Islet of Langerhans (tissue), 1 donor: Measurements from ENCODE around the gene PMEPA1.

Experiments
- FAIRE-seq: peaks from one replicate; lab custom pipeline; 2011; peaks lifted over from hg19 to GRCh38; lab: Jason Lieb, UNC

The PMEPA1 gene

DNA sequence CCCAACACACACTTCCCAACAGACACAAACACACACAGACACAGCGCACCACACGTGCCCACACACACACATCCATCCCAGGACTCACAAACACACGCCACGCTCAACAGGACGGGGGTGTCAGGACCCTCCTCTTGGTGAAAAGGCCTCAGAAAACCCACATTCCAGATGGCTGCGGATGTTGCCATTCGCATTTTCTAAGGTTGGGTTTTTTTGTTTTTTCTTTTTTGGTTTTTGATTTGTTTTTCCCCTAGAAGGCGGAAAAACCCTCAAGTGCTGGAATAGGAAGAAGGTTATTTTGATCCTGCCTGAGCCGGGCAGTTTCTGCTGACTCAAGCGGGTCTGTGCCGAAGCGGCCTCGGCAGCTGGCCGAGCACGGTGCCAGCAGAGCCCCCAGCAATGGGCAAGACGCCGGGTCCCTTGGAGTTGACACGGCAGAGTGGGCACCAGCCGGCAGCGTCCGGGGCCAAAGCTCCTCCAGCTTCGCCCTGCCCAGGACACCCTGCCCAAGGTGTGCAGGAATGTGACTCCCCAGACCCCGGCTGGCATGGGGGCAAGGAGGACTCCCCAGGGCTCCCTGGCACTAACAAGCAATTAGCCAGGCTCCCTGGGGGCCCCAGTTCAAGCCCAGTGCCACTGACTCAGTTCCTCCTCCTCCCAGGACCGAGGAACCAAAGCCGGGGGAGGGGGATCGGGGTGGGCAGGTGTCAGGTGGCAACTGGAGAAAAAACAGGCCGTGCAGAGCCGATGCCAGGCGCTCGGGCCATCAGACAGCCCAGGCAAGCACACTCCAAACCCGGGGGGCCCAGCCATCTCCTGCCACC lies 48.7 kb downstream of the PMEPA1 start:
- FAIRE-seq = no peak

DNA sequence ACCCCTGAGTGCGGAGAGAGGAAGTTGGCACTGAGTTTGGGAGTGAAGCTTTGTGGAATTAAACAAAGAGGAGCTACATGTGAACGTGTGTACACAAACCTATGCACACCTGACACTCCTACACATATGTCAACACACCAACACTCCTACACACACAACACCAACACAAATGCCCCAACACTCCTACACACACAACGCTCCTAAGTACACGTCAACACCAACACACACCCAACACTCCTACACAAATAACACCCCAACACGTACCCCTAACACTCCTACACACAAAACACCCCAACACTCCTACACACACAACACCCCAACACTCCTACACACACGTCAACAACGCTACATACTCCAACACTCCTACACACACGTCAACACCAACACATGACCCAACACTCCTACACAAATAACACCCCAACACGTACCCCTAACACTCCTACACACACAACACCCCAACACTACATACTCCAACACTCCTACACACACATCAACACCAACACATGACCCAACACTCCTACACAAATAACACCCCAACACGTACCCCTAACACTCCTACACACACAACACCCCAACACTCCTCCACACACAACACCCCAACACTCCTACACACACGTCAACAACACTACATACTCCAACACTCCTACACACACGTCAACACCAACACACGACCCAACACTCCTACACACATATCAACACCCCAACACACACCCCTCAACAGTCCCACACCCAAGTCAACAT lies 49.5 kb downstream of the PMEPA1 start:
- FAIRE-seq = no peak

DNA sequence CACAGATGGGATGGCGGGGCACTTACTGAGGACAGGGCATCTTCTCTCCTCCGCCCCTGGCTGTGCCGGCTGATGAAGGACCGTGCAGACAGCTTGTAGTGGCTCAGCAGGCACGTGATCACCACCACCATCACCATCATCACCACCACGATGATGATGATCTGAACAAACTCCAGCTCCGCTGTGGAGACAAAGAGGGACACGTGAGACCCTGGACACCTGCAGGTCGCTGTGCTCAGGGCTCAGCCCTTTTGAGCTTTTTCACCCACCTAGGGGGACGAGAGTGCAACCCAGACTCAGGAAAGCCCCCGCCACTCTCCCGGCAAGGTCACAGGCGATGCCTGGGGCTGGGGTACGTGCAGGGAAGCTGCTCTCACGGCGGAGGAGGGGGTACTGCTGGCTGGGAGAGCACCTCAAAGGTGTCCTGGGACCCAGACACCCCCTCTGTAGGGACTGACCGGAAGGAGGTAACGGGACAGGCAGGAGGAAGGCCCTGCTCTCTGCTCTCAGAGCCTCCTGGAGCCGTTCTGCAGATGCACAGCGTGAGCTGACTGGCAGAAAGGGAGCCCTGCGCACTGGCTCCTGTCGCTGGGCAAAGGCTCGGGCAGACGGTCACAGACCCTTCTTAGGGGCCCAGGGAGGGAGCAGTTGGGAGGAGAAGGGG lies 50.2 kb downstream of the PMEPA1 start:
- FAIRE-seq = no peak

DNA sequence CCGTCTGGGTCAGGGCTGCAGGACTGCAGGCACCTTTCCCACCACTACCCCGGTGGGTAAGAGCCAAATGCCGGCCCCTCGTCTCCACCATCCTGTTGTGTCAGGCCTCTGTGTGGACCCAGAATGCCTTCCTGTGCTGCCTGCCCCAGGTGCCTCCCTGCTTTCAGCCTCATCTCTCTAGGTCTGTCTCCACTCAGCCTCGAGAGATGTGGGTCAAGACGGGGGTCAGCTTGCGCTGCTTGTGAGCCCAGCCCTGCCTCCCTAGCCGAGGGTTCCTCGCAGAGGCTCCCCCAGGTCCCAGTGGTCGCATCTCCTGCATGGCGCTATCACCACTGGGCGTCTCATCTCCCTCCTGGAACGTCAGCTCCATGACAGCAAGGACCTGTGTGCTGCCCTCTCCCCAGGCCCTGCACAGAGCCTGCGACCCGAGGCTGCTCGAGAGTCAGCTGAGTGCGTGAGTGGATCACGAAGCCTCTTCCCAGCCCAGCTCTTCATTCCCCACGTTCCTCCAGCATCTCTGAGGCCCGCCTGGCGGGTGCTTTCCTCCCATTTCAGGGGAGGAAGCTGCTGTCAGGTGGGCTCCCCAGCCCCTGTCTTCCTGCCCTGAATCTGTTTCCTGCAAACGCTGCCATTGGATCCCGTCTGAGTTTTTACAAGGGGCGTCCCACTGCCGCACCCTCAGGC lies 50.8 kb downstream of the PMEPA1 start:
- no peak for FAIRE-seq

DNA sequence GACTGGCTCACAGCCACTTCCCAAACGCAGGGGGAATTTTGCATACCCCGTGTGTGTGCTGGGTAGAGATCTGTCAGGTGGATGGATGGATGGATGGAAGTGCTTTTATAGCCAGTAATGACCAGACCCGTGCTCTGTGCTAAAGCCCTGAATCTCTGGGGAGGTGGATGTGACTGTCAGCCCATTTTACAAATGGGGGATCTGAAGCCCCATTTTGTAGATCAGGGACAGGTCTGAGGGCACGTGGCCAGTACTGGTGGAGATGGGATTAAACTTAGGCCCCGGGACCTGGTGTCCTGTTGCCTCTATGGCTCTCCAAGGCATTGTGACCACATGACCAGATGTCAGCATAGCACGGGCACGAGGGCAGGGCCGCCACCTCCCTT lies 51.4 kb downstream of the PMEPA1 start:
- no peak for FAIRE-seq

DNA sequence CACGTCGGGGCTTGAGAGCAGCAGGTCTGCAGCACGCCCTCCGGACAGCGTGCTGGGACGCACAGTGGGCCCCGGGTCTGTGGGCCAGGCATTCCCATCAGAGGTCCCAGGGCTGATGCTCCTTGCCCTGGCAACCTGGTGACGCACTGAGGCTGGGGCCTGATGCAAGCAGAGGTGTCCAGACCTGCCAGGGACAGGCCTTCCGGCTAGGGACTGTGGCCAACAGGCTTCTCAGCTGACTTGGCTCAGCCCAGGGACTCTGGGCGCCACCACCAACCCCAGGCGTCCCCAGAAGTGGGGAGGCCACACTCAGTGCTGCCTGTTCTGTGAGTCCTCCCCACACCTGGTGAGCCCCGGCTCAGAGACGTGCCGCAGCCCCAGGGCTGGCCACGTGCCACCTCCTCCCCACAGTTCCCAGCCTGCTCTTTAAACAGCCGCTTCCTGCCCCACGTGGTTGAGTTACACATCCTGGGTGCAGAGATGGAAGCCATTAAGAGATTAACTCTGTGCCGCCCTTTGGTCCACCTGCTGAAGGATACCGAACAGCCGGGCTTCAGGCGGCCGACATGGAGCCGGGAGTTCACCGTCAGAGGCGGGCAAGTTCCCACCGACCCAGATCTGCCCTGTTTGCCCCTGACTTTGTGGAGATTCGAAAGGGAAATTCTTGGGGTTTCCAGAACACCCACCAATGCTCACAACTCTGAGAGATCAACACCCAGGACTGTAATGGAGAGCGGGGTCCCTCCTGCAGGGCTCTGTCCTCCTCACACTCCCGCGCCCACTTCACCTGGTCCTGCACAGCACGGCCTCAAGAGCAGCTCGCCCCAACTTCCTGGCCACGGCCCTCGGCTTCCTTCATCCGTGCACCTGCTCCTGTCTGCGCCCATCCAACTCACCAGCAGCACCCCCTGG lies 52.0 kb downstream of the PMEPA1 start:
- no peak for FAIRE-seq

DNA sequence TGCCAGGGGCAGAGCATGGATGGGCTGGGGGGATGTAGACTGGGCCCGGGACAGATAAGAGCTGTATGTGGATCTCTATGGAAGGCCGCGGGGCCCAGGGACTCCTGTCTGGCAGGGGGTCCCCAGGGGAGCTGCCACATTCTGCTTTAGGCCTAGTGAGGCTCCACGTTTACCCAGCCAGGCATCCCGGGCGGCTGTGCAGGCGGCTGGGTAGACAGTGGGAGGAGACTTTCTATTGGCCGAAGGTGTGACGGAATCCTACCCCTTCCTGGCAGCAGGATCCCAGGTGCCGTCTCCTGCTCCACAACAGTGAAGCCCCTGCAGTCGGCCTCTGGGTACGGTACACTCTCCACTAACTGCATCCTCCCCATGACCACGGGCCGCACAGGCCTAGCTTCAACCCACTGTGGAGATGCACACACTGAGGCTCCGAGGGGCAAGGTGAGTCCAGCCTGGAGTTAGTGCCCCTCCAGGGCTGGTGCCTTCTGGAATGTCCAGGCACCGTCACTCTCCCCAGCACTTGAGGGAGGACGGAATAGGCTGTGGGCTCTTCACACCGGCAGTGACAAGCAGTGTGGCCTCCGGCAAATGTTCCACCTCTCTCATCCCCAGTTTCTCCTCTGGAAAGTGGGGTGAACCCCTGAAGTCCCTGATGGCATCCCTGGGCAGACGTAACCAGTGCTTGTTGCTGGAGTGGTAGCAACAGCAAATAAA lies 52.8 kb downstream of the PMEPA1 start:
- FAIRE-seq = no peak

DNA sequence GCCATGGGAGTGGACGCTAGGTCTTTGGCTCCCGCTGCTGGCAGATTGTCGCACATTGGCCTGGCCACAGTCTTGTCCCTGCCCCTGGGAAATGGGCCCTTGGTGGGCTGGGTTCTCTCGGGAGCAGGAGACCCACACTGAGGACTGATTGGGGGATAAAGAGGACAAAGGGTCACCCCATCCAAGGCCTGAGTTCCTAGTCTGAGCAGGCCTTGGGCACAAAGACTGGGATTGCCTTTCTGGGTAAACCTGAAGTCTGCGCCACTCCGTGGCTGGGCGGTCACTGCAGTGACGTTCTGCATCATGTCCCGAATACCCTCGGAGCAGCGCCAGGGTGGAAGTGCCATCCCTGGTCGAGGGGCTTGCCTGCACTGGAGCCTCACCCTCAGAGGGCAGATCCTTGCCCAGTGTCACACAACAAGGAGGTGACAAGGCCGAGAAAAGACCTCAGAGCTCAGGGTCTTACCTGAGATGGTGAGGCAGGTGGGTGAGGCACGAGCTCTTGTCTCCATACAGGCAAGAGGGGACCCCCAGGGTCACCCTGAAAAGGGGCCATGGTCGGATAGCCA lies 53.5 kb downstream of the PMEPA1 start:
- FAIRE-seq = no peak

DNA sequence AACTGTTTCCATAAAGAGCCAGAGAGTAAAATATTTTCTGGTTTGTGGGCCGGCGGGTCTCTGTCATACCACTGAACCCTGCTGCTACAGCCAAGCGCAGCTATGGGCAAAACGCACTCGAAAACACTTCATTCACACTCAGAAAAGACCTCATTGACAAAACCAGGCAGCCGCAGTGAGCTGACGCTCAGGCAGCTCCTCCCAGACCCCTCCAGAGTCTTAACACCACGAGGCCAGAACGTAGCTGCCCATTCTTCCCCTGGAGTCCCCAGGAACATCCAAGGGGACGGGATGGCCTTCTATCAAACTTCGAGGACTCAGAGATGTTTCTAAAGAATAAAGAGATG lies 54.0 kb downstream of the PMEPA1 start:
- FAIRE-seq = no peak

DNA sequence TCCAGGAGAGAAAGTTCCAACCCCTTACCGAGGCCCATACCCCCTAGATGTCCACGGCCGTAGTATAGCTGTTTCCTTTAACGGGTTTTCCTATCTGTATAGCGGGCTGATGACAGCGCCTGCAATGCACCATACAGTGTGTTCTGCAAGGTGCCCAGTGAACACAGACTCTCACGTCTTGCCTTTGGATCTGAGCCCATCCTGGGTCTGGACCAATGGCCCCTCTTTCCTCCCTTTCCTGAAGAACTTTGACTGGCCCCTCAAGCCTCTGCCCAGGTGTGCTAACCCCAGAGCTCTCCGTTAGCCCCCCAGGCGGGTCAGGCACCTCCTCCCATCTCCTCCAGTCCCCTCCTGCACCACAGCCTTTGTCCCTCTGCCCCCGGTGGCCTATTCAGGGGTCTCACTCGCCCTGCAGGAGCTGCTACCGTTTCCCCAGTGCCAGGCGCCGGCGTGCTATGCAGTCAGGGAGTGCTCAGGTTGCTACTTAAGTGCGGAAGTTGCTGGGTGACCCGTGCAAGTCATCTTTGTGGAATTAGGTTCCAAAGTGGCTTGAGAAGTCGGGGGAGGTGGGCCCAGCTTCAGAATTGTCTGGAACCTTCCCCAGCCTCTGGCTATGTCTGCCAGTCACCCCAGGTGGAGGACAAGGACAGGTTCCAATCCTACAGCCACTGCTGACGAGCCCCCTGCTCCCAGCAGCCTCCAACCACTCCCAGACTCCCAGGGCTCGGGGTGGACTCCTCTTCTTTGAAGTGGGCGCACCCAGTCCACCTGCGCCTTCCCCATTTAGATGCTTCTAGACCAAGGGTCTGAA lies 54.6 kb downstream of the PMEPA1 start:
- FAIRE-seq = no peak

DNA sequence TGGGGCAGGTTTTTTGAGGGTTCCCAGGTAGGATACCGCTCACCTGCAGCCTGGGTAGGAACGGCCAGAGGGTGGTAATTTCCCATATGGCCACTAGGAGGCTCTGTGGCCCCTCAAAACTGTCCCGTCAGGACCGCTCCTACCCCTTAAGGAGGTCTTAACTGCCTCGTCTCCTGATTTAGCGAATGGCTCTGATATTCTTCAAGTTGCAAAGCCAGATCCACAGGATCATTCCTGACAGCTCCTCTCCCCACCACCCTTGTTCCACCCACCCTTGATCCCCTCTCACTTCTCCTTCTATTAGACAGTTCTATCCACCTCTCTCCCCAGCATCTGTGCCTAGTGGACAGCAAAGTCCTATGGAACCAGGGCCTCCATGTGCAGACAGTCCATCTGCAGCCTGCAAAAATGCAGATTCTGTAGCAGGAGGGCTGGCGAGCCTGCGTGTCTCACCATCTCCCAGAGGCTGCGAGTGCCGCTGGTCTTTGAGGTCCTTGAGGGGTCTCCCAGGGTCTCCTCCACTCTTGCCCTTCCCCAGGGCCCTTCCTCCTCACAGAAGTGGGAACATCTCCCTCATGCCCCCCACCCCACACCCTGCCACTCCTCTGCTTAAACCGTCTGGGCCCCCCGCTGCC lies 55.3 kb downstream of the PMEPA1 start:
- no peak for FAIRE-seq

DNA sequence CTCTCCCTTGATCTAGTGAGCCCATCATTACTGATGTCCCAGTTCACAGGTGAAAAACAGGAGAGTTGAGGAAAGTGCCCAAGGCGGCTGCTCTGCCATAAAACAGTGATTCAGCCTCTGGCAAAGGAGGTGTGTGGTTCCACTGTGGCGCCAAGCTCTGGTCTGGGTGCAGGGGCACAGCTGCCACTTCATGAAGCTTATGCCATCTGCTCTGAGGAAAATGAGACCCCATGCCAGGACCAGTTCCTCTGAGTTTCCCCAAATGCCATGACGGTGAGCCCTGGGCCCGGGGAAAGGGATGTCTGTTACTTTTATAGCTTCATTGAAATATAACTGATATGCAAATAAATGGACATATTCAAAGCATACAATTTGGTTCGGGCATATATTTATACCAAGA lies 55.9 kb downstream of the PMEPA1 start:
- no peak for FAIRE-seq

DNA sequence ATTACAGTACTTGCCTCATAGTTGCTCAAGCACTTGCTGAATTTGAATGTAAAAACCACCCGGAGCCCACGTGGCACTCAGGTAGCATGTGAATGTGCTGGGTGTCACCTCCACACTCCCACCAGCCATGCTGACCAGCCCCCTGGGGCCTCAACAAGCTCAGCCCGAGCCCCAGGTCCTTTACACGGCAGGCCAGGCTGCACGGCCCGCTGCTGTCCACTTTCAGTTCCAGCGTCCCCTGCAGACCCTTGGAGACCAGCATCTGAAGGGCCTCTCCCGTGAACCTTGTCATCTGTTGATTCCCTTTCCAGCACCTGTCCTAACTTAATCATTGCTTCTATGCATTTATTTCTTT lies 56.3 kb downstream of the PMEPA1 start:
- FAIRE-seq = no peak

DNA sequence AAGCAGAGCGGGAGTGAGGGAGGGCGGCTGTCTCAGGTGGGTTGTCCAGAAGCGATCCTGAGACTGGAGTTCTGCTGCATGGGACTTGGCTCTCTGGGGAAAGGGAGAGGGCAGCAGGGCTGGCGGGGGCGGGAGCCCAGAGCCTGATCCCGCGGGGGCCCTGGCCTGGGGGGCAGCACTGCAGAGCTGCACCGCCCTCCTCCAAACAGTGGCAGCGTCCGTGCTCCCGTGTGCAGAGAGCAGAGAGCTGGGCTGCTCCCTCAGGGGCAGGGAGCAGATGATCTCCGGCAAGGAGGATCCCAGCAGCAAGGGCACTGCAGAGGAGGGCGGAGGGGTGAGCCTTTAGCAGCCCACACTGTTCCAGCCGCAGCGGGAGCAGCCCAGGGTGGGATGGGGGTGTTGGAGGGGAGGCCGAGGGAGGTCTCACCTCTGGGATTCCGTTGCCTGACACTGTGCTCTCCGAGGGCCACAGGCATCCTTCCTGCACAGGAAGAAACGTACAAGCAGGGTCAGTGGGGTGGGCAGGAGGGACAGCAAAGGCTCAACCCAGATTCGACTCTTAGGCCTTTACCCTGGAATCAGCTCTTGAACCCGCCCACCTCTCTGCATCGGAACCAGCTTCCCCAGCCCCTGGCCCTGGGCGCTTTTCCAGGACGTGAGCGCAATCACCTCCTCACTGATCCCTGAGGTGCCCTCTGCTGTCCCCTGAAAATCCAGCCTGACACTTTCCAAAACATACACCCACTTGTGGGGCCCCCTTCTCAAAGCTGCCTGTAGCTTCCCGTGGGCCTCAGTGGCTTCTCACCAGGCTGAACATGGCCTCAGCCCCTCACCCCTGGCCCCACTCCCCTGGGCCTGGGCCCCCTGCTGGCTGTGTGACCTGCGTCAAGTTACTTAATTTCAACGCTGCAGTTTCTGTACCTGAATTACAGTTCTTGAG lies 56.9 kb downstream of the PMEPA1 start:
- no peak for FAIRE-seq

DNA sequence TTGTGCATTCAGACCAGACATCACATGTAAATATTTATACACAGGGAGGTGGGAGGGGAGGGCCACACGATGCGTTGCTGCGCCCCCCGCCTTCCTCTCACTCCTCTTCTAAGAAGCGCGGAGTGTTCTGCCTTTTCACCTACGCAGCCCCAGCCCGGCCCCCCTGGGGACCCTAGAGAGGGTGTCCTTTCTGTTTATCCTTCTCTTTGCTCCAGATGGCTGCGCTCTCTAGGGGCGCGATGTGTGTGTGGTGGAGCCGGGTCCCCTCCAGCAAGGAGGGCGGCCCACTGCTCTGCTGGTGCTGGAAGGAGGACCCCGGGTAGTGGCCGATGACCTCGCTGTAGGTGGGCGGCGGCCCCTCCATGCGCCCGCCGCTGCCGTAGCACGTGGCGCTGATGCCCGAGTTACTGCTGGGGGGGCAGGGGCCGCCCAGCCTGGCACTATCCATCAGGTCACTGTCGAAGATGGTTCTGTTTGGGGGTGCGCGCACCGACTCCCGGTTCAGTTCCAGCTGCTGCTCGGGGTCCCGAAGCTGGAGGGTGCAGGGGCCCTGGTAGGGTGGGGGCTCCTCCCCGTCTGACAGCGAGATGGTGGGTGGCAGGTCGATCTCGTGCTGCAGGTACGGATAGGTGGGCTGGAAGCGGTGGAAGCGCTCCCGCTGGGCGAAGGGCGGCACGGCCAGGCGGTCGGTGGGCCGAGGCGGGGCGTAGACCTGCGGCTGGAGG lies 57.8 kb downstream of the PMEPA1 start:
- no peak for FAIRE-seq

DNA sequence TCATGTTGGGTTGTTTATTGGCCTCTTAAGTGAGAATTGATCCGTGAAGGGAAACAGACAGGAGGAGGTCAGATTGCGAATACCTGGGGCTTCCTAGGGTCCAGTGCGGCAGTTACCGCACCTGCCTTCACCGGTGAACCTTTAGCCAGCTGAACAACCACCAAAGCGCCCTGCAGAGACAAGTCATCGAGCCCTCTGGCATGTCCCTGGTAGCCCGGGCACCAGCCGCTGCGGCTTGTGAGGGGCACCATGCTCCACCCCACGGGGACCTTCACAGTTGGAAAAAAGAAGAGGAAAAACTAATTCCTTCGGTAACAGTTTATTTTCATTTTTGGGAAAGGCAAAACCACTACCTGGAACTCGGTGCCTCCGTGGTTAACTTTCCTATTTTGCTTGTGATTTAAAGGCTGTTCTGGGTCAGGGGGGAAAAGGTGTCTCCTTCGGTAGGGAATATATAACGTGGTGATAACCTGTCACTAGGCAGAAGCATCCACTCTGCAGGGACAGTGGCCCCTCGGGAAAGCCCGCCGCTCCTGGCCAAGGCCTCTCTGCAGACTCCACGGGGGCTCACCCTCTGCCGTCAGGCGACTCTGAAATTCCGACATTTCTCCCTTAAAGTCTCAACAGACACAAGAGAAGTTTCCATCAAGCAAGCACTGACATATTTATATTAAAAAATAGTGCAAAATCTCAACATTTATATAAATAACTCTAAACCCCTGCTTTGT lies 58.9 kb downstream of the PMEPA1 start:
- FAIRE-seq = no peak

DNA sequence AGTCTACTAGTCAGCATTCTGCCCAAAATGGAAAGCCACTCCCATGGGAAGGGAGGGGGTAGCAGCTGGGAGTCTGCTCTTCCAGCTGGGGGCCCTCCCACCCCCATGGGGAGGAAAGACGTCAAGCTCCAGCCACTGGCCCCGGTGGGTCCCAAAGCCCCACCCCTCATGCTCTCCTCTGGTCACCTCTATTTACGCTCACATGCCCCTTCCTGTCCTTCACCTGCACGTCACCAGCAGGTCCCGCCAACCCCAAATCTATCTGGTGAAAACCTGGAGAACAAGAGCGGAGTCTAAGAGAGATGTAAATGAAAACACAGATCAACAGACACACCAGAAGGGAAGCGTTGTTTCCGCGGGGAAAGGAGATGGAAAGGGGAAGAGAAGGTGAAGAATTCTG lies 59.5 kb downstream of the PMEPA1 start:
- FAIRE-seq = no peak
